Cardiac muscle cell (in vitro differentiated cells and primary cell): ENCODE data around the gene CCDC89. TPM values are rescaled to one million over a fixed set of nuclear protein-coding genes. Genes with fewer than 3 reads are reported as not detected.

ENCODE experiments used
- DNase-seq, 2 donors: peaks; one replicate each; pipeline versions ENCODE4 v3.0.0 to v3.0.0-alpha.2; 2010 to 2017; ENCODE audit warnings: low read depth in 1 of 2, low spot score in 1 of 2
- H3K27ac ChIP-seq: fragments of 200-600 bp; sonication (generic); 2 replicates; pipeline ENCODE4 v1.5.1; 2016
- H3K27me3 ChIP-seq: fragments of 200-600 bp; sonication (generic); 2 replicates; pipeline ENCODE4 v1.6.0; 2016; ENCODE audit warnings: control low read depth
- H3K36me3 ChIP-seq: fragments of 200-600 bp; sonication (generic); 2 replicates; pipeline ENCODE4 v1.5.1; 2016; ENCODE audit warnings: control low read depth
- H3K4me1 ChIP-seq: fragments of 200-600 bp; sonication (generic); 2 replicates; pipeline ENCODE4 v1.8.1; 2017; ENCODE audit warnings: low read depth, mild to moderate bottlenecking, mixed run types
- H3K4me3 ChIP-seq: fragments of 200-600 bp; sonication (generic); 2 replicates; pipeline ENCODE4 v1.5.1; 2016; ENCODE audit warnings: mild to moderate bottlenecking
- H3K9me3 ChIP-seq: fragments of 200-600 bp; sonication (generic); 2 replicates; pipeline ENCODE4 v1.5.1; 2017; ENCODE audit warnings: low read depth, mild to moderate bottlenecking, control low read depth
- CTCF ChIP-seq: IDR thresholded peaks from 2 replicates; pipeline ENCODE4 v1.5.1; 2012; ENCODE audit warnings: low read depth, mild to moderate bottlenecking, low read length
- polyA plus RNA-seq: library from polyadenylated mRNA; unstranded; fragments of >200 nt; fragmentation: Nextera tagmentation; extraction: Ambion mirVana; gene quantifications from 2 replicates; pipeline ENCODE4 v1.2.1, GENCODE V29; 2016
- total RNA-seq: library from RNA; depleted of rRNA; stranded (reverse); fragments of >200 nt; gene quantifications from 2 replicates; pipeline ENCODE4 v1.2.3, GENCODE V29; 2016

Gene CCDC89
- total and polyA plus RNA-seq, 2 experiments from 2014 or later, result 0.45 to 1.1 TPM

- no peak for TF ChIP-seq CTCF
- Histone ChIP-seq H3K4me3 (no peak overlapping the region), H3K4me1 (peaks cover 10% of the 10 kb centered on the region), H3K36me3 (no peaks in the 10 kb centered on the region), H3K27ac (no peak overlapping the region), H3K27me3 (no peaks in the 10 kb centered on the region), H3K9me3 (no peaks in the 10 kb centered on the region)
- peak in 1 of 2 donors; percentile 8 for DNase-seq
Observed at GRCh38 chr11:85699957-85700741, 14.2 kb upstream of the CCDC89 start.

GRCh38 chr11:85698195-85698594 is 12.2 kb upstream of the CCDC89 start:
- DNase-seq, result no peak
- H3K27ac ChIP-seq, result no peak overlapping the region
- no peaks in the 10 kb centered on the region for H3K9me3 ChIP-seq
- no peak for TF ChIP-seq CTCF
- no peaks in the 10 kb centered on the region for H3K36me3 ChIP-seq
- no peaks in the 10 kb centered on the region for H3K27me3 ChIP-seq
- H3K4me1 ChIP-seq, result peaks cover 10% of the 10 kb centered on the region
- H3K4me3 ChIP-seq, result no peak overlapping the region

GRCh38 chr11:85697747-85698146 is 11.8 kb upstream of the CCDC89 start:
- Histone ChIP-seq H3K36me3 (no peaks in the 10 kb centered on the region), H3K4me1 (peaks cover 10% of the 10 kb centered on the region), H3K27ac (no peak overlapping the region), H3K27me3 (no peaks in the 10 kb centered on the region), H3K4me3 (no peak overlapping the region), H3K9me3 (no peaks in the 10 kb centered on the region)
- no peak for DNase-seq
- TF ChIP-seq CTCF, result no peak

- no peak for TF ChIP-seq CTCF
- Histone ChIP-seq H3K4me1 (peaks cover 9% of the 10 kb centered on the region), H3K27me3 (no peaks in the 10 kb centered on the region), H3K9me3 (no peaks in the 10 kb centered on the region), H3K27ac (no peak overlapping the region), H3K36me3 (no peaks in the 10 kb centered on the region), H3K4me3 (no peak overlapping the region)
- DNase-seq, result no peak
Observed at GRCh38 chr11:85695546-85695945, 9.6 kb upstream of the CCDC89 start.

- no peaks in the 10 kb centered on the region for H3K36me3 ChIP-seq
- H3K27ac ChIP-seq, result no peak overlapping the region
- peak; percentile 24 to 70 for DNase-seq
- H3K4me1 ChIP-seq, result no peaks in the 10 kb centered on the region
- peak; percentile 63 for TF ChIP-seq CTCF
- no peaks in the 10 kb centered on the region for H3K9me3 ChIP-seq
- H3K4me3 ChIP-seq, result no peak overlapping the region
- no peaks in the 10 kb centered on the region for H3K27me3 ChIP-seq
Observed at GRCh38 chr11:85694385-85694980, 8.5 kb upstream of the CCDC89 start.
